Gastroesophageal sphincter (tissue), 3 donors: Measurements from ENCODE around the gene COL4A2.

Source experiments
- CTCF ChIP-seq, 4 experiments: fragments of 200-600 bp in 2 of 4; fragments of 450-650 bp in 2 of 4; sonication (generic) in 1 of 4; IDR thresholded peaks; one replicate each; pipeline ENCODE4 v1.5.1; 2017 to 2019; ENCODE audit warnings: antibody characterized with exemption in 4 of 4, mild to moderate bottlenecking in 2 of 4, moderate library complexity in 2 of 4
- POLR2AphosphoS5 ChIP-seq: sonication (generic); formaldehyde crosslinking; IDR thresholded peaks from one replicate; pipeline ENCODE4 v1.6.1; 2017; ENCODE audit warnings: antibody characterized with exemption

GRCh38 chr13:110348309-110349105 lies 41.4 kb downstream of the COL4A2 start:
- TF ChIP-seq CTCF (IDR thresholded peaks at IDR 0.05) (no peak), POLR2AphosphoS5 (no peak)
